Urinary bladder (tissue), 4 donors: ENCODE data around the gene KAT8. TPM values are rescaled to one million over a fixed set of nuclear protein-coding genes. Genes with fewer than 3 reads are reported as not detected.
"Not testable (repeated sequence)": the region's sequence is repeated elsewhere in the genome, so short reads cannot be mapped to it uniquely, and the experiment has no call there.

Experiments
- DNase-seq: peaks from one replicate; pipeline ENCODE4 v3.0.0-alpha.2; 2015; ENCODE audit errors: extremely low spot score
- H3K27ac ChIP-seq: one replicate; pipeline ENCODE4 v1.5.1; 2013; ENCODE audit warnings: low read depth, mild to moderate bottlenecking, moderate library complexity
- H3K36me3 ChIP-seq: one replicate; pipeline ENCODE4 v1.6.1; 2013; ENCODE audit warnings: mild to moderate bottlenecking, moderate library complexity; ENCODE audit not compliant: insufficient read depth
- H3K4me1 ChIP-seq: one replicate; pipeline ENCODE4 v1.6.1; 2013; ENCODE audit warnings: mild to moderate bottlenecking, moderate library complexity; ENCODE audit not compliant: insufficient read depth
- H3K4me3 ChIP-seq: one replicate; pipeline ENCODE4 v1.5.1; 2013; ENCODE audit warnings: low read depth, low read length
- WGBS: extraction: QIAGEN DNeasy Blood & Tissue Kit; methylation state at CpG from one replicate; pipeline ENCODE4 v1.1.7; 2013; 5-methylcytosine and 5-hydroxymethylcytosine counted together
- polyA plus RNA-seq: library from polyadenylated mRNA; stranded (reverse); fragments of 200-250 nt; gene quantifications from one replicate; pipeline ENCODE4 v1.2.3, GENCODE V29; 2013
- total RNA-seq: library from RNA; depleted of rRNA; stranded (reverse); fragments of >200 nt; gene quantifications from one replicate; pipeline ENCODE4 v1.2.3, GENCODE V29; 2014
- donor health status: healthy with polysubstance abuse.
- donor health status: healthy.

KAT8 gene
- total and polyA plus RNA-seq, 2 donors, result 41.2 to 64.5 TPM

DNA sequence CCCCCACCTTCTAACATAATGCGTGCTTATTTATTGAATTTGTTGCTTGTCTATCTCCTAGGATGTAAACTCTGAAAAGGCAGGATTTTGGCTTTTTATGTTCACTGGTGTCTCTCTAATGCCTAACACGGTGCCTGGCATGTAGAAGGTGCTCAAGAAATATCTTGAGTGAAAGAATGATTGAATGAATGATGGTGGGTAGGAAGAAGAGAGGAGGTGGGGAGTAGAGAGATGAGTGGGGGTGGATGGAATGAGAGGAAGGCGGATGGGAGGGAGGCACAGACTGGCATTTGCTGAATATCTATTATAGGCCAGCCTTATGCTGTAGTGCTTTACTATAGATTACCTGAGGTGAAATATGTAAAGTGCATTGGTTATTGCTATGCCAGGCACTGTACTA is 30.1 kb downstream of the KAT8 start:
- DNase-seq, result no peak
- 91% methylated on average over 3 of the region's 3 CpGs for WGBS
- Histone ChIP-seq H3K4me3 (no peak overlapping the region), H3K36me3 (no peaks in the 10 kb centered on the region), H3K4me1 (peaks cover 2% of the 10 kb centered on the region), H3K27ac (no peak overlapping the region)

DNA sequence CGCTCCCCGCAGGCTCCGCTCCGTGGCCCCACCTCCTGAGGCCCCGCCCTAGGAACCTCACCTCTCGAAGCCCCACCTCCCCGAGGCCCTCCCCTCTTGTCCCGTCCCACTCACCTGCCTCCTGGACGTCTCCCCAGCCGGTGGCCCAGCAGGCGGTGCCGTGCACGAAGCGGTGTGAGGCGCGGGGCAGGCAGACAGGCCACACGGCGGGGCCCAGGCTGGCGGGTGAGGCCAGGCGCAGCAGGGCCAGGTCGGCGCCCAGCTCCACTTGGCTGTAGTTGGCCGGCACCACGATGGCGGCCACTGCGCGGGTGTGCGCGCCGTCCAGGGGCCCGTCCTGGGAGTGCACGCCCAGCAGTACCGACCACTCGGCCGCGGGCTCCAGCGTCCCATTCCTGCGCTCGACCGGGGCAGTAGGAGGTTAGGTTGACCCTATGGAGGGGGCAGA is 30.8 kb downstream of the KAT8 start:
- WGBS, result 13% methylated on average over 40 of the region's 40 CpGs
- Histone ChIP-seq H3K27ac (no peak overlapping the region), H3K4me3 (no peak overlapping the region), H3K4me1 (no peaks in the 10 kb centered on the region), H3K36me3 (no peaks in the 10 kb centered on the region)
- no peak for DNase-seq

DNA sequence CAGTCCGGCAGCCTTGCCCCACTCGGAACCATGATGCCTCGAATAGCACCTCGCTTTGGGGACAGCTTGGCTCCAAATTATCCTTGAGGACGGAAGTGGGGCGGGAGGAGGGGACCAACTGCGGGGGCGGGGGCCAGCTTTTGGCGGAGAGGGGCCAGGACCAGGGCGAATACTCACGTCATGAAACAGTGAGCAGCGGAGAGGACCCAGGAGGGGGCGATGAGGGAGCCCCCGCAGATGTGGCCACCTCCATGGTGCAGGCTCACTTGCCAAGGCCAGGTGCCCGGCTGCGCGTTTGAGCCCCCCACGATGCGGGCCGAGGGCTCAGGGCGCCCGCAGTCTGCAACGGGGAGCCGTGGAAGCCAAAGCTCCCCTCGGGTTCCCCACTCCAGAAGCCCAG is 31.4 kb downstream of the KAT8 start:
- Histone ChIP-seq H3K27ac (no peak overlapping the region), H3K4me1 (no peaks in the 10 kb centered on the region), H3K36me3 (no peaks in the 10 kb centered on the region), H3K4me3 (no peak overlapping the region)
- 73% methylated on average over 25 of the region's 25 CpGs for WGBS
- no peak for DNase-seq

- no peak overlapping the region for H3K4me3 ChIP-seq
- H3K27ac ChIP-seq, result no peak overlapping the region
- no peaks in the 10 kb centered on the region for H3K36me3 ChIP-seq
- no peaks in the 10 kb centered on the region for H3K4me1 ChIP-seq
- 66% methylated on average over 5 of the region's 5 CpGs for WGBS
- DNase-seq, result no peak
Measured at GRCh38 chr16:31149332-31149731, 31.9 kb downstream of the KAT8 start.

DNA sequence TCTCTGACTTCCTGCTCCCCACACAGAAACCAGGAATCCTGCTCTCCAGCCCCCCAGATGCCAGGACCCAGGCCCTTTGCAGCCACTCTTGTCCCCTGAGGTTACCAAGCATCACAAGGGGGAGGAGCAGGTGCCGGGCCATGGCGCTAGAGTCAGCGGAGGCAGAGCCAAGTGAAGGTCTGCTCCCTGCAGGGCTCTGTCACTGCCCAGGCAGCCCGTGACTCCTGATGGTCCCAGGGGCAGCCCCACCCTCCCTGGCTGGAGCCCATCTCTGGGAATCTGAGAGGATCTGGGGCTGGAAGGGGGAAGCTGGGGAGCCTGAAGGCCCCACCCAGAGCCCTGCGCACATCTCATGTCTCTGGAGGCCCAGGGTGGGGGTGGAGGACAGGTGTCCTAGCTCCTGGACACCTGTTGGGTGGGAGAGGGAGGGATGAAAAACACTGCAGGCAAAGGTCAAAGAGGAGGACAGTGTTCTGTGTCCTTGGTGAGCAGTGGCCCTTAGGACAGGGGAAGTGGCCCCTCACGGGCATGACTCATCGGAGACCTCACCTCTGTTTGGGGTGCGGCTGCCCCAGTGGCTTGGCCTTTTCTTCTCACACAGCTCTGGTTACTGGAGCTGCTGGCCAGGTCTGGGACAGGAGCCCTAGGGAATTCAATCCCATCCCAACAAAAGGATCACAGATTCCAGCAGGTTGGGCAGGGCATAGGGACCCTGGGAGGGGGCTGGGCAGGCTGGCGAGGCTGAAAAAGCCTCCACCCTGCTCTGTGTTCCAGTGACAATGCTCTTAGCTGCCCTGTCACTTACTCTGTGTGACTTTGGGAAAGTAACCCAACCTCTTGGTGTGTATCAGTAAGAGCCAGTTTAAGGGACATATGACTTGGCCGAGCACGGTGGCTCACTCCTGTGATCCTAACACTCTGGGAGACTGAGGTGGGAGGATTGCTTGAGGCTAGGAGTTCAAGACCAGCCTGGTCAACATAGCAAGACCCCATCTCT is 32.7 kb downstream of the KAT8 start, which contains the start of gene PRSS36:
Gene PRSS36 (minus strand): TSS at position 173 of the 997 bp plus-strand sequence. CDS start 31 bp downstream, at position 142.
- Histone ChIP-seq H3K27ac (no peak within 1 kb of the TSS), H3K4me1 (no peaks in the 10 kb centered on the region), H3K36me3 (no peaks in the 10 kb centered on the region), H3K4me3 (no peak within 1 kb of the TSS)
- DNase-seq, result no peak
- 69% methylated on average over 11 of the region's 11 CpGs for WGBS

- DNase-seq, H3K4me3 ChIP-seq, H3K4me1 ChIP-seq, H3K27ac ChIP-seq, H3K36me3 ChIP-seq: not testable (repeated sequence)
- WGBS, result 82% methylated on average over 6 of the region's 6 CpGs
Measured at GRCh38 chr16:31150976-31151375, 33.5 kb downstream of the KAT8 start.

DNA sequence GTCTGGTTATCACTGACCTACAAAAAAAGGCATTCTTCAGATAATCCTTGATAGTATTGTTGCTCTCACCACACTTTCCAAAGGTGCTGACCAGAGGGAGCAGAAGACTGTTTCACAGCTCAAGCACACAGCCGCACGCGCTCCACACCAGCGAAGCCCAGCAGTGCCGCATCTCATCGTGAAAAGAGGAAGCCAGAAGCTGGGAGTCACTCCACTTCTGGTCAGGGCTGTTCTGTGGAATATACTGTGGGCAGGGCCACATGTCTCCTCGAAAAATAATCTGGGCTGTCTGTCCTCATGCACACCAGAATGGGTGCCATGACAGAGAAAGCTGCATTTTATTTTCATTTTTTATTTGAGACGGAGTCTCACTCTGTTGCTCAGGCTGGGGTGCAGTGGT is 39.7 kb downstream of the KAT8 start:
- H3K4me3 ChIP-seq, result no peak overlapping the region
- H3K4me1 ChIP-seq, result no peaks in the 10 kb centered on the region
- H3K36me3 ChIP-seq, result no peaks in the 10 kb centered on the region
- H3K27ac ChIP-seq, result no peak overlapping the region
- DNase-seq, result no peak
- 44% methylated on average over 8 of the region's 8 CpGs for WGBS

GRCh38 chr16:31167315-31167714 is 49.9 kb downstream of the KAT8 start:
- Histone ChIP-seq H3K4me1 (no peaks in the 10 kb centered on the region), H3K4me3 (no peak overlapping the region), H3K36me3 (no peaks in the 10 kb centered on the region), H3K27ac (no peak overlapping the region)
- DNase-seq, result no peak
- 91% methylated on average over 8 of the region's 8 CpGs for WGBS

DNA sequence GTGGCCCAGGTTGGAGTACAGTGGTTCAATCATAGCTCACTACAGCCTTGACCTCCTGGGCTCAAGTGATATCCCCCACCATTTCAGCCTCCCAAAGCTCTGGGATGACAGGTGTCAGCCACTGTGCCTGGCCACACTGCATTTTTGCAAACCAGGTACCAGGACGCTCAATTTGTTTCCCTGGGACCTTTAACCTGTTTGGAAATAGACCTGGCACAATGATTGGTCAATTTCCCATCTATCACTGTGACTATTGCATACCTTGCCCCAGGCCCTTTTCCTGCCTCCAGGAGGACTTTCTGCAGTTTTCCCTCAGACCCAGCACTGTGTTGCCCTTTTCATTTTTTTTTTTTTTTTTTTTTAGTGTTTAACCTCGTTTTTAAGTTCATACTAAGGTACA is 51.4 kb downstream of the KAT8 start:
- WGBS, result 67% methylated on average over 2 of the region's 2 CpGs
- no peaks in the 10 kb centered on the region for H3K4me1 ChIP-seq
- DNase-seq, result no peak

GRCh38 chr16:31170048-31170447 is 52.6 kb downstream of the KAT8 start:
- DNase-seq, H3K4me1 ChIP-seq, H3K4me3 ChIP-seq, H3K36me3 ChIP-seq, H3K27ac ChIP-seq: not testable (repeated sequence)
- WGBS, result no CpG with 5 or more reads among the region's 2 CpGs

More for the DNA sequence above, 51.4 kb downstream of the KAT8 start:
- Histone ChIP-seq H3K4me3 (no peak overlapping the region), H3K27ac (no peak overlapping the region), H3K36me3 (no peaks in the 10 kb centered on the region)

DNA sequence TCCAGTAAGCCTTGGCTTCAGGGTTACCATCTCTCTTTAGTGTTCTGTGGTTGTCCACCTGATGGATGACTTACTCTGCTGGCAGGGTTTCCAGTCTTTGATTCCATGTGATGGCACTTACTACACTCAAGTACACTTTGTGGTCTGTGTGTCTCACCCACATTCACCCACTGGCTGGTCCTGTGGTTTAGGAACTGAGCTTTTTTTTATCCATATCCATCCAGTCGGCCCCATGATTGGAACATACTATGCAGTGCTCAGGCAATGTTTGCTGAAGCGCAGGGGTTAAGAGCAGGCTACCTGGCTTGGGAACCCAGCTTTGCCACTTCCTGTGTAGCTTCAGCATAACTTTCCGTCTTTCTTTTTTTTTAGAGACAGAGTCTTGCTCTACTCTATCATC is 59.7 kb downstream of the KAT8 start:
- 64% methylated on average over 3 of the region's 3 CpGs for WGBS
- H3K4me3 ChIP-seq, result no peak overlapping the region
- H3K27ac ChIP-seq, result no peak overlapping the region
- no peaks in the 10 kb centered on the region for H3K36me3 ChIP-seq
- DNase-seq, result no peak
- H3K4me1 ChIP-seq, result no peaks in the 10 kb centered on the region

DNA sequence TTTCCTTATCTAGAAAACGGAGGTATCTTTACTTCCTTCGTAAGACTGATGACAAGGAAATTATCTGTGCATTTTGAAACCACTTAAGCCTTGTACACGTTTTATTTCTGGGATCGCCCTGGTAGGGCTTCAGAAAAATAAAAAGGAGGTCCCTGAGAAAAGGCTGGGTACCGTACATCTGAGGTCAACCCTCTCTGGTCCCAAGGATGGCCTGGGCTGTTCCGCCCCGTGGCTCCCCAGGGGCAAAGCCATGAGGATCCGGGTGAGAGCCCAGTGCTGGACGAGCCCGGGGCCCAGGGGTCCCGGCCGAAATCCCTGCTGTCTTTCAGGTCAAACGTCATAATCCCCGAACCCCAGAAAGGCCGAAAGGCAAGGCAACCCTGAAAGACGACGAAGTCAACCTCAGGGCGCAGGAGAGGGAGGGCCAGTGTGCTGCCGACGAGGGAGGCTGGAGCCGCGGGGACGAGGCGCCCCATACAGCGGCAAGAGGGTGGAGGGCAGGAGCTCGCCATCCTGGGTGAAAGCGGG is 61.8 kb downstream of the KAT8 start:
- Histone ChIP-seq H3K36me3 (no peaks in the 10 kb centered on the region), H3K4me1 (no peaks in the 10 kb centered on the region), H3K27ac (peak overlapping the region; percentile 98), H3K4me3 (peak overlapping the region; percentile 69)
- 2% methylated on average over 27 of the region's 27 CpGs for WGBS
- no peak for DNase-seq

DNA sequence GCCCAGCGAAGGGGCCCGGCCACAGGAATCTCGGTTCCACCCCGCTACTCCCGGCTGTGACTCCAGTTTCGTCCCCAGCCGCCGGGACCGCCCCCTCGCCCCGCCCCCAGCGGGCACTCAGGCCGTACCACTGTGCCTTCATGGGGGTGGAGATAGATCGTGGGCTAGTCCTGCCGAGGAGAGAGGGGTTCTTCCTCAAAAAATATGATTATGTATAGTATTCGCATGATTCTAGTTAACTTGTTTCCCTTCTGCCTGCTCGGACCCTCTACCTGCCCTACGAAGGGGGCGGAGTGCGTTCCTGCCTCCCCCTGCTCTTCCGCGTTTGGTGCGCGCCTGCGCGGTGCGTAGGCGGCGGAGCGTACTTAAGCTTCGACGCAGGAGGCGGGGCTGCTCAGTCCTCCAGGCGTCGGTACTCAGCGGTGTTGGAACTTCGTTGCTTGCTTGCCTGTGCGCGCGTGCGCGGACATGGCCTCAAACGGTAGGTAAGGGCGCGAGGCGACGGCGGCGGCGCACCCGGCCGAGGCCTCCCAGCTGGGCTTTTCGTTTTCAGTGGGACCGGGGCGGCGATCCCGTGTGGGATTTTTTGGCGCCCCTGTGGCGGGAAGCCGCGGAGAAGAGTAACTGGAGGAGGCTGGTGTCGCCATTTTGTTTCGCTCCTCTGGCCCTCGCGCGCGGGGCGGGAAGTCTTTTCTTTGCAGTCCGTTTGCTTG is 62.4 kb downstream of the KAT8 start, which contains the start of gene FUS:
Gene FUS (plus strand): TSS at position 393 of the 713 bp plus-strand sequence. CDS start 76 bp downstream, at position 469.
- peak; percentile 83 for DNase-seq
- Histone ChIP-seq H3K4me3 (peak within 1 kb of the TSS; percentile 69), H3K4me1 (no peaks in the 10 kb centered on the region), H3K36me3 (peaks cover under 1% of the 10 kb centered on the region), H3K27ac (peak within 1 kb of the TSS; percentile 98)
- under 1% methylated on average over 69 of the region's 69 CpGs for WGBS
